ENCODE measurements around the gene PBX1.

The PBX1 gene

GRCh38 chr1:164843743-164844500 lies 284.9 kb downstream of the PBX1 start:
- DNase-seq: no peak

- no peak for DNase-seq
Observed at GRCh38 chr1:164846731-164847691, 288.0 kb downstream of the PBX1 start.

- no peak for DNase-seq
Observed at GRCh38 chr1:164853146-164853545, 294.2 kb downstream of the PBX1 start.

- no peak for DNase-seq
Observed at GRCh38 chr1:164855716-164856329, 296.8 kb downstream of the PBX1 start.

GRCh38 chr1:164856381-164856780 lies 297.4 kb downstream of the PBX1 start:
- no peak for DNase-seq

- DNase-seq: no peak
Observed at GRCh38 chr1:164857439-164857838, 298.5 kb downstream of the PBX1 start.

GRCh38 chr1:164858096-164858632 lies 299.2 kb downstream of the PBX1 start:
- DNase-seq: no peak

GRCh38 chr1:164861632-164862031 lies 302.6 kb downstream of the PBX1 start:
- no peak for DNase-seq

GRCh38 chr1:164863056-164863455 lies 304.1 kb downstream of the PBX1 start:
- no peak for DNase-seq

- DNase-seq: no peak
Observed at GRCh38 chr1:164864161-164864560, 305.2 kb downstream of the PBX1 start.

GRCh38 chr1:164865385-164865784 lies 306.4 kb downstream of the PBX1 start:
- DNase-seq: no peak

- no peak for DNase-seq
Observed at GRCh38 chr1:164867590-164867989, 308.6 kb downstream of the PBX1 start.

- DNase-seq: no peak
Observed at GRCh38 chr1:164868990-164869389, 310.0 kb downstream of the PBX1 start.

- DNase-seq: no peak
Observed at GRCh38 chr1:164875518-164875917, 316.5 kb downstream of the PBX1 start.

GRCh38 chr1:164876398-164877116 lies 317.6 kb downstream of the PBX1 start:
- no peak for DNase-seq

- no peak for DNase-seq
Observed at GRCh38 chr1:164880199-164880598, 321.2 kb downstream of the PBX1 start.

- DNase-seq: no peak
Observed at GRCh38 chr1:164880644-164881043, 321.7 kb downstream of the PBX1 start.

GRCh38 chr1:164885311-164885710 lies 326.3 kb downstream of the PBX1 start:
- DNase-seq: no peak

- no peak for DNase-seq
Observed at GRCh38 chr1:164886101-164886500, 327.1 kb downstream of the PBX1 start.

GRCh38 chr1:164891615-164892014 lies 332.6 kb downstream of the PBX1 start:
- no peak for DNase-seq

GRCh38 chr1:164895026-164895912 lies 336.3 kb downstream of the PBX1 start:
- no peak for DNase-seq
